Caco-2 (cell line): ENCODE measurements around the gene WRAP73. TPM values are rescaled to one million over a fixed set of nuclear protein-coding genes. Genes with fewer than 3 reads are reported as not detected.

ENCODE experiments used
- BruUV-seq: library from RNA; stranded (reverse); fragments of 400-500 nt; replicated peaks from 2 replicates; lab custom pipeline; 2021; lab: Mats Ljungman, UMichigan
- CTCF ChIA-PET: fragments of 300-600 bp; sonication (Branson Sonifier 250); formaldehyde crosslinking; loops from one replicate; lab custom pipeline; 2022; ENCODE audit warnings: antibody characterized with exemption; lab: Charles Lee
- POLR2A ChIA-PET: fragments of 300-600 bp; sonication (Branson Sonifier 250); formaldehyde crosslinking; loops from one replicate; lab custom pipeline; 2022; ENCODE audit warnings: antibody characterized with exemption; lab: Charles Lee
- DNase-seq, 2 experiments: peaks; one replicate each; pipeline versions ENCODE4 v3.0.0 to v3.0.0-alpha.2; 2020 to 2022
- H3K27me3 ChIP-seq: replicated peaks from 2 replicates; pipeline ENCODE4 v1.6.0; 2011; ENCODE audit warnings: low read length; ENCODE audit not compliant: control insufficient read depth, insufficient read depth
- H3K36me3 ChIP-seq: 2 replicates; pipeline ENCODE4 v1.5.1; 2011; ENCODE audit warnings: low read length; ENCODE audit not compliant: control insufficient read depth, insufficient read depth
- H3K4me1 ChIP-seq: fragments of 250-450 bp; sonication (Bioruptor Pico); 2 replicates; pipeline ENCODE4 v1.5.1; 2020; ENCODE audit warnings: mild to moderate bottlenecking
- H3K4me3 ChIP-seq: 2 replicates; pipeline ENCODE4 v1.5.1; 2011; ENCODE audit warnings: low read depth, mild to moderate bottlenecking, control low read depth, low read length
- H3K9me3 ChIP-seq: fragments of 250-450 bp; sonication (Bioruptor Pico); 2 replicates; pipeline ENCODE4 v1.5.1; 2020; ENCODE audit warnings: mild to moderate bottlenecking, moderate library complexity
- H3K27ac Mint-ChIP-seq: one replicate; pipeline ENCODE4 v1.8.0; 2022; ENCODE audit warnings: mixed read lengths; ENCODE audit not compliant: unreplicated experiment
- H3K27me3 Mint-ChIP-seq: one replicate; pipeline ENCODE4 v1.8.0; 2022; ENCODE audit warnings: mixed read lengths; ENCODE audit not compliant: insufficient read depth, unreplicated experiment
- H3K36me3 Mint-ChIP-seq: one replicate; pipeline ENCODE4 v1.8.0; 2022; ENCODE audit warnings: mild to moderate bottlenecking, mixed read lengths; ENCODE audit not compliant: insufficient read depth, unreplicated experiment
- H3K4me1 Mint-ChIP-seq: one replicate; pipeline ENCODE4 v1.8.0; 2022; ENCODE audit warnings: low read depth, mixed read lengths; ENCODE audit not compliant: unreplicated experiment
- H3K4me3 Mint-ChIP-seq: one replicate; pipeline ENCODE4 v1.8.0; 2022; ENCODE audit warnings: mild to moderate bottlenecking, moderate library complexity, mixed read lengths; ENCODE audit not compliant: unreplicated experiment
- H3K9me3 Mint-ChIP-seq: one replicate; pipeline ENCODE4 v1.8.0; 2022; ENCODE audit warnings: mixed read lengths; ENCODE audit not compliant: unreplicated experiment
- intact Hi-C: fragments of 100-400 bp; cut with micrococcal nuclease; formaldehyde crosslinking; loops from one replicate; pipeline ENCODE4 v1.10.0; 2022; ENCODE audit not compliant: unreplicated experiment
- total RNA-seq: library from RNA; stranded (reverse); gene quantifications from 2 replicates; pipeline ENCODE4 v1.2.3, GENCODE V29; 2022
- TF ChIP-seq, protein P1 (sequence below), 2 experiments: fragments of 200-600 bp in 1 of 2; IDR thresholded peaks; 1 replicate in 1 of 2; 2 replicates in 1 of 2; pipeline versions ENCODE4 v1.5.1 to v1.8.0; 2011 to 2022; ENCODE audit warnings: antibody characterized with exemption in 1 of 2, control low read depth in 1 of 2, inconsistent platforms in 1 of 2, low read depth in 1 of 2, low read length in 1 of 2, mild to moderate bottlenecking in 1 of 2, moderate library complexity in 1 of 2; ENCODE audit not compliant: insufficient read depth in 1 of 2, severe bottlenecking in 1 of 2, unreplicated experiment in 1 of 2

The WRAP73 gene
- total RNA-seq, 1 experiment from 2014 or later: 31.6 TPM

DNA sequence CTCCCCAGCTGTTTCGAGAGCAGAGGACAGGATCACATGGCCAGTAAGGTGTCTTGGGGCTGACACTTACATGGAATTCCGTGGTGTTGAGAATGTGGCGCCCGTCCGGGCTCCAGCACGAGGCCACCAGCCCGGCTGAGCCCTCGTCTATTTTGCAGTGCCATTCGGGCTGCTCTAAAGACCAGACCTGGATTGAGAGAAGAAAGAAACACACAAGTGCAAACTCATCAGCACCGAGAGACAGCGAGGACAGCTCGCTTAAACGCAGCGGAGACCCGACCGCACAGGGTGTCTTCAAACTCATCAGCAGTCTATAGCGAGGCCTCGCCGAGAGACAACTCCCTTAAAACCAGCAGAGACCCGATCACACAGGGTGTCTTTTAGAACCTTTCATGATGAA is 3.3 kb downstream of the WRAP73 start:
- Mint-ChIP-seq H3K4me1 (no peaks in the 10 kb centered on the region), H3K36me3 (peaks cover 18% of the 10 kb centered on the region), H3K27me3 (no peaks in the 10 kb centered on the region), H3K4me3 (no peak overlapping the region), H3K27ac (no peak overlapping the region), H3K9me3 (no peaks in the 10 kb centered on the region)
- ChIA-PET CTCF (no interaction called here), POLR2A (no interaction called here)
- Histone ChIP-seq H3K36me3 (no peaks in the 10 kb centered on the region; the same call in 1 of the 2 replicates), H3K9me3 (no peaks in the 10 kb centered on the region), H3K4me1 (peaks cover 4% of the 10 kb centered on the region; the same call in 1 of the 2 replicates), H3K4me3 (no peak overlapping the region), H3K27me3 (no peaks in the 10 kb centered on the region)
- BruUV-seq: no TSS peak
- TF ChIP-seq, protein P1, sequence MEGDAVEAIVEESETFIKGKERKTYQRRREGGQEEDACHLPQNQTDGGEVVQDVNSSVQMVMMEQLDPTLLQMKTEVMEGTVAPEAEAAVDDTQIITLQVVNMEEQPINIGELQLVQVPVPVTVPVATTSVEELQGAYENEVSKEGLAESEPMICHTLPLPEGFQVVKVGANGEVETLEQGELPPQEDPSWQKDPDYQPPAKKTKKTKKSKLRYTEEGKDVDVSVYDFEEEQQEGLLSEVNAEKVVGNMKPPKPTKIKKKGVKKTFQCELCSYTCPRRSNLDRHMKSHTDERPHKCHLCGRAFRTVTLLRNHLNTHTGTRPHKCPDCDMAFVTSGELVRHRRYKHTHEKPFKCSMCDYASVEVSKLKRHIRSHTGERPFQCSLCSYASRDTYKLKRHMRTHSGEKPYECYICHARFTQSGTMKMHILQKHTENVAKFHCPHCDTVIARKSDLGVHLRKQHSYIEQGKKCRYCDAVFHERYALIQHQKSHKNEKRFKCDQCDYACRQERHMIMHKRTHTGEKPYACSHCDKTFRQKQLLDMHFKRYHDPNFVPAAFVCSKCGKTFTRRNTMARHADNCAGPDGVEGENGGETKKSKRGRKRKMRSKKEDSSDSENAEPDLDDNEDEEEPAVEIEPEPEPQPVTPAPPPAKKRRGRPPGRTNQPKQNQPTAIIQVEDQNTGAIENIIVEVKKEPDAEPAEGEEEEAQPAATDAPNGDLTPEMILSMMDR (IDR thresholded peaks at IDR 0.05; ENCODE audit: insufficient read depth in 1 of 2, low read depth in 1 of 2, low read length in 1 of 2, severe bottlenecking in 1 of 2, unreplicated experiment in 1 of 2): no peak
- intact Hi-C loops: no loop called here
- DNase-seq: no peak

DNA sequence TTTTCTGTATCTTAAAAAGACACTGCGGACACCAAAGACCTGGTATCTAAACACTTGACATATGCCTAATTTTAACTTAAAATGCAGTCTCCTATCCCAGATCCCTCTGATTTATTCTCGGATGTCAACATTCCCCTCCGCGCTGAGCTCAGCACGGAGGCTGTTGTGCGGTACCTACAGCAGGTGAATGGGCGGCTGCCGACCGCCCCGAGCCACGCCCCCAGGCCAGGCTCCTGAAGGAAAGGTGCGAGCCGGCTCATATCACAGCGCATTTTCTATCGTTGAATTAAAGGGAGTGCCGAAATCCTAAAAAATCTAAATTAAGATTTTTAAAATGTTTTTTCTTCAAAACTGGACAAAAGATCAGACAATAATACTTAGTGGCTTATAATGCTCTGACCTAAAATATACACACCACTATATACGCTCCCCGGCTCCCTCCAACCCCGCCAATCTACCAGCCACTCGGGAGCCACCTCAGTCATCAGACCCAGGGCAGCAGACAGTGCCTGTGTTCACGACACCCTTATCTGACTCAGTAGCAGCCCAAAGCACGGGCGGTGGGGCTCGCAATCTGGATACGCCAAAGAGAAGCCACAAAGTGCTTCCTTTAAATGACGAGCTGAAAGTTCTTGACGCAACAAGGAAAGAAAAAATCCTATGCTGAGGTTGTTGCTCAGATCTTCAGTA is 4.1 kb downstream of the WRAP73 start:
- TF ChIP-seq, protein P1 (IDR thresholded peaks at IDR 0.05; ENCODE audit: insufficient read depth in 1 of 2, low read depth in 1 of 2, low read length in 1 of 2, severe bottlenecking in 1 of 2, unreplicated experiment in 1 of 2): no peak
- intact Hi-C loops: no loop called here
- H3K27me3 ChIP-seq: no peaks in the 10 kb centered on the region
- no peak overlapping the region for H3K4me3 ChIP-seq
- H3K9me3 ChIP-seq: no peaks in the 10 kb centered on the region
- Mint-ChIP-seq H3K4me3 (no peak overlapping the region), H3K36me3 (peaks cover 18% of the 10 kb centered on the region), H3K9me3 (no peaks in the 10 kb centered on the region), H3K27ac (no peak overlapping the region), H3K4me1 (no peaks in the 10 kb centered on the region), H3K27me3 (no peaks in the 10 kb centered on the region)
- CTCF ChIA-PET: no interaction called here
- H3K4me1 ChIP-seq: no peaks in the 10 kb centered on the region
- H3K36me3 ChIP-seq: no peaks in the 10 kb centered on the region; the same call in 1 of the 2 replicates
- no peak for DNase-seq
- no TSS peak for BruUV-seq
- POLR2A ChIA-PET: no interaction called here

DNA sequence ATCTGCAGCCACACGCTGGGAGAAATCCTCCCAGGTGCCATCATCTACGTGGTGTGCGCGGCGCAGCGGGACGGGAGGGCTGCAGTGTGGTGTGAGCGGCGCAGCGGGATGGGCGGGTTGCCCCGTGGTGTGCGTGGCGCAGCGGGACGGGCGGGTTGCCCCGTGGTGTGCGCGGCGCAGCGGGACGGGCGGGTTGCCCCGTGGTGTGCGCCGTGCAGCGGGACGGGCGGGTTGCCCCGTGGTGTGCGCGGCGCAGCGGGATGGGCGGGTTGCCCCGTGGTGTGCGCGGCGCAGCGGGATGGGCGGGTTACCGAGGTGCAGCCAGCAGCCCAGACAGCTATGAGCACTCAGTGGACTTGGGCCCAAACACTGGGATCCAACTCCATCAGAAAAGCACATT is 4.7 kb downstream of the WRAP73 start:
- no peaks in the 10 kb centered on the region for H3K27me3 ChIP-seq
- no TSS peak for BruUV-seq
- ChIA-PET POLR2A (no interaction called here), CTCF (no interaction called here)
- intact Hi-C loops: no loop called here
- no peaks in the 10 kb centered on the region for H3K4me1 Mint-ChIP-seq
- H3K27ac Mint-ChIP-seq: no peak overlapping the region
- H3K27me3 Mint-ChIP-seq: no peaks in the 10 kb centered on the region
- no peak for DNase-seq
- no peaks in the 10 kb centered on the region for H3K9me3 ChIP-seq
- no peaks in the 10 kb centered on the region for H3K4me1 ChIP-seq
- no peak overlapping the region for H3K4me3 Mint-ChIP-seq
- TF ChIP-seq, protein P1 (IDR thresholded peaks at IDR 0.05; ENCODE audit: insufficient read depth in 1 of 2, low read depth in 1 of 2, low read length in 1 of 2, severe bottlenecking in 1 of 2, unreplicated experiment in 1 of 2): no peak
- no peaks in the 10 kb centered on the region for H3K9me3 Mint-ChIP-seq
- H3K36me3 ChIP-seq: no peaks in the 10 kb centered on the region; the same call in 1 of the 2 replicates
- H3K4me3 ChIP-seq: no peak overlapping the region
- peaks cover 18% of the 10 kb centered on the region for H3K36me3 Mint-ChIP-seq
